Stimulated activated CD4-positive, alpha-beta T cell treated with anti-CD3 and anti-CD28 coated beads, Interleukin-12 subunit alpha, Interleukin-12 subunit beta, amount 100 ng/mL, for 4 hours (primary cell): ENCODE results near the gene DDR2.

Experiments
- DNase-seq: peaks from one replicate; pipeline ENCODE4 v3.0.0-alpha.2; 2020

The DDR2 gene

DNA sequence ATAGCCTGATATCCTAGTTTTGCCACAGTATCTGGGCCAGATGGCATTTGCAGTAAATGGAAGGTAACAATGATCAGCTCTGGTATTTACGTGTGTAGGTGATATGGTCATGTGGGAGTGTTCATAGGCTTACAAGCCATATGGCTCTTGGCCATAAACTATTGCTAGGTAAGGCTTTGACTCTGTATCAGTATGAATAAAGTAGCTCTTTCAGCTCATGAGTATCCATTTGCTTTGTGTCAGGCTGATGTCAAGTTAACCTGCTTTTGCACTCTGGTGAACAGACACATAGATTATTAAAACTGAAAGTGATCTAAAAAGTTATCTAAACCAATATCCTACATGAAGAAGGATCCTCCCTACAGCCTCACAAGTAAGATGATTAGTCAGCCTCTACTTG, 69.0 kb downstream of the DDR2 start:
- DNase-seq = no peak

DNA sequence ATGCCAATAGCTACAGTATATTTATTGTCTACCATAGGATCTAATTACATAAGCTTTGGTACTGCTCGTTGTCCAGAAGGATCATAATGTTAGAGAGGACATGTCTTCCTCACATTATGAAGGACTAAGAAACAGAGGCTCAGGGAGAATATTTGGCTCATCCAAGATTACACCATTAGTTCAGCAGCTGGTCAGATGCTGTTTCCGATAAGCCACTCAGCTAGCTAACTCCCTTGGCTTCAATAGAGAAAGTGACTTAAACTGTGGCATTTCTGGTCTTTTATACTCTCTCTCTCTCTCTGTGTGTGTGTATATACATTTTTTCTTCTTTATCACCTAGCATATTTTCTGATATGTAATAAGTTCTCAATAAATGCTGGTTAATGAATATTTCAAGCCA, 70.4 kb downstream of the DDR2 start:
- DNase-seq = no peak

DNA sequence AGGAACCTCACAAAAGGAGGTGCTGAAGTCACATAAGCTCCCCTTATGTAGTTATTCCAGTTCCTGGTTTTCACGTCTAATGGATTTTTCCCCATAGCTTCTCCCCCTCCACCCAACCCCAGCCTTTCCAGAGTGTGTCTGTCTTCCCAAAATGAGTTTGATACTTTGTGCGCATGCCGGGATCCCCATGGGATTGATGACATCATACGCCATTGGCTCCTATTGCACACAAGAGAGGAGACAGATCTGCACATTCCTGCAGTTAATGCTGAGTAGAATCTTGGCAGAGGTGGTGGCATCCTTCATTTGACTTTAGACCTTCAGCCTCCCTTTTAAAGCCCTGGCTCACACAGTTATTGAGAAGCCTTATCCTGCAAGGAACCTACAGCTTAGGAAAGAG, 71.4 kb downstream of the DDR2 start:
- no peak for DNase-seq

DNA sequence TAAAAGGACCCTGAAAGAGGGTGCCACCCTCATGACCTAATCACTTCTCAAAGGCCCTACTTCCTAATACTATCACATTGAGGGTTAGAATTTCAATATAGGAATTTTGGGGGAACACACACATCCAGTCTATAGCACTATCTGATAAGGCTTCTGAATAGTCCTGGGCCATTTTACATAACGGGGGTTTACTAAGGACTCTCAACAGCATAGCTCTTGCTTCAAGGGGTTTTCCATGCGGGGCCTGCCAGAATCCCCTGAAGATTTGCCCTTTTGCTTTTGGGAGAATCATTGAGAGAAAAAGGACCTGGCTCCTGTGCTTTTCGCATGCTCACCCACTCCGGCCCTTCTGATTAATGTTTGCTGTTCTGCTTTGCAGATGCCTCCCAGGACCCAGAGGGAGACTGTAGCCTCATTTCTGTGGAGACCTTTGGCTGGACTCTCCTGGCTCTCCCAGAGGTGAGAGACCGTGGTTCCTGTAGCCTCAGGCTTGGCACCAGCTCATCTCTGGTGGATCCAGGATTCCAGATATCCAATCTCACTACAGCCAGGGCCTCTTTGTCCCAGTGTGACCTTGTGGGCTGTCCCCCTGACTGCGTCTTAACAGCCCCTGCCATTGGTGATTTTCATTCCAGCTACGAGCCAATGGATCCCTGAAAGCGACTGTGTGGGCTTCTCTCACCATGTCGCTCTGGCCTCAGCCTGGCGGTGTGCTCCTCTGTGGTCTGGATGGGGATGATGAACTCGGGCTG, 72.6 kb downstream of the DDR2 start:
- DNase-seq = no peak

GRCh38 chr1:162706003-162706402, 73.7 kb downstream of the DDR2 start:
- no peak for DNase-seq

DNA sequence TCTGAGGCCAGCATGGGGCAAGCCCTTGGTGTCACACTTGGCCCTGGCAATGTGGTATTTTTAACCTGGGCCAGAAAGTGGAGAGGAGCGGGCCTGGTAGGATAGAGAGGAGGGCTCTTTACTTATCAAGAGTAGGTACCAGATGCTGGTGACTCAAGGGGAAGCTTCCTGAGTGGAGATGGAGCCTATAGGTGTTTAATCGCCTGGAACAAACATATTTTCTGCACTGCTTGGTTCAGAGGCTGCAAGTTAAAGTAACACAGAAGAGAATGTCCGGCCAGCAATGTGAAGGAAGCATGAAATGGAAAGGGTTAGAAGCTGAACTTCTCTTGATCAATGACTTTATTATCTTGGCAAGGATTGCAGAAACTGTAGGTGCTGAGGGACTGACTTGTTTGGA, 74.3 kb downstream of the DDR2 start:
- no peak for DNase-seq

DNA sequence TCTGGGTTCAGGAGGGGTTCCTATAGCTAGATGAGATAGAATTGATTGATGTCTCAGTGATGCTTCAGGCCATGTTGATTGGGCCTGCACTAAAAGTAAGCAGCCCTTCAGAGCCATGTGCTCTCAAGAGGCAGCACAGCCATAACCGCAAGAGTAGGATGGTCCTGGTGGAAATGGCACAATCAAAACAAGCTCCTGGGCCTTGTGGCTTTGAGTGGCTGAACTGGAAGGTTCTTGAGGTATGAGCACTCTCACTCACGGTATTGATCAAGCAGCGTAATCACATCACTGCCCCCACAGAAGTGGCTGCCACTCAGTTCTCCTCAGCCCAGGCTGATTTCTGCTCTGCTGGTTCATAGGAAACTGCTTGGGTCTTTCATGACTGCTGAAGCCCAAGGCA, 76.0 kb downstream of the DDR2 start:
- no peak for DNase-seq

DNA sequence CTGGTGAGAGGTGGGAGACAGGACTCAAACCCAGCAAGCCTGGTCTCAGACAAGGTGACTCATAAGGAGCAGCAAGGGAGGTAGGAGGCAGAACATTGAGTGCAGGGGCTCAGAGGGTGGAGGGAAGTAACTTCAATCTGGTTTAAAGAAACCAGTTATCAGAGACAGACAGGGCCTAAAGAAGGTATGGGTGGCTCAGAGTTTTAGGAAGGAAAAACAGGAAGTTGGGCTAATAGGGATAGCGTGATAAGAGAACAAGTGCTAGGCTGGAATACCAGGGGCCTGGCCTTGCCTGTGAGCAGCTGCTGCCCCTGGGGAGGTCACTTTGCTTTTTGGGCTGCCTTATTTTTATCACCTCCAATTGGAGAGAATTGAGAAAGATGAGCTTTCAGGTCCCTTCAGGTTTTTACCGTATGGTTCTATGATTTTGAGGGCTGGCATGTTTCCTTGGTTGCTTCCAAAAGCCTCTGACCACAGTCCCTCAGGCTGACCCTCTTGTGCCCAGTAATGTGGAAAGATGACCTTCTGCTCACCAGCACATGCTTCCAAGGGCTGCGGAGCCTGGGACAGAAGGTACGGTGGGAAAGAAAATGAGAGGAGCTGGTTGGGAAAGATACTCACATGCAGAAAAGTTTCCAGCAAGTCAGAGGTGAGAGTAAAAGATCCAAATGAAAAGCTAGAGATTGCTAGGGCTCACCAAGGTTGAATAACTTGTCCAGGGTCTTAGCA, 77.0 kb downstream of the DDR2 start:
- DNase-seq = no peak

GRCh38 chr1:162709870-162710269, 77.6 kb downstream of the DDR2 start:
- no peak for DNase-seq

- DNase-seq = no peak
Measured at GRCh38 chr1:162710345-162710744, 78.1 kb downstream of the DDR2 start.

- no peak for DNase-seq
Measured at GRCh38 chr1:162710780-162711465, 78.7 kb downstream of the DDR2 start.

DNA sequence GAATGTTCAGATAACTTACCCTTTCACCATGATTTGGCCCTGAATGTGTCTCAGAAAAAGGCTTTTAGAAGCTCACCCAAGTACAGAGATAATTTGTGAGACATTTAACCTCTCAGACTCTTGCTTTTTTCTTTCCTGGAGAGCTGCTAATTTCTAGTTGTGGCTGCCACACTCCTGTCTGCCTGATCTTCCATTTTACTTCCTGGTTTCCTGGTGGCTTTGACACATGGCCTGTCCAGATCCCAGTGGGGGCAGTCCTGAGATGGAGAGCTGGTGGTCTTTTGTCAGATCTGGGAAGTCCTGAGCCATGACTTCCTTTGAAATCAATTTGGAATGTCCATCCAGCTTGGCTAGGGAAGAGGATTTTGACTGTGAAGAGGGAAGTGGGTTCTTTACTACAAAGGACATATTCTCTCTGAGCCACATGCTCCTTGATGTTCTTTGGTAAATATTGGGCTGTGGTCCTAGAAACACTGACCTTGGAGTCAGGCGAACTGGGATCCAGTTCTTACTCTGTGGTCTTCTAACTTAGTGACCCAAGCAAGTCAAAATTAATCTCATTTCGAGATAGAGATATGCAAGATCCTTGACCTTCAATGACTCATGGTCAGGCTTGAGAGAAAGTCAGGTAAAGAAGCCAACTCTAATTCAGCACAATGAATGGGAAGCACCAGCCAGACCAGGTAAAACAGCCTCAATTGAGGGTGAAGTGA, 80.2 kb downstream of the DDR2 start:
- DNase-seq = no peak

DNA sequence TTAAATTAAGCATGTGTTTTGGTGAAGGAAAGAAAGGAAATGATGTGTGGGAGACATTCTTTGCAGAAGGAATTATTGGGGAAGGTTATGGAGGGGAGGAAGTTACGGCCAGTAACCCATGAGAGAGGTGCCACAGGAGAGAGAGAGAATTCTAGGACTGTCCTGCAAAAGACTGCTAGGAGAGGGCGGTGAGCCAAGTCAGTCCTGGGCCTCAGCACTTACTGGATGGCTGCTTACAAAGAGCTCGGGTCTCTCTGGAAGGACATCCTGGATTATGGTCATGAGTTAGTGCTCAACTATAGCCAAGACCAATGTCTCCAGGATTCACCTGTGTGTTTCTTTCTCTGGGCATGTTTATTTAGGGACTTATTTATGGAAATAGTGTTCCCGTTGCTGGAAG, 83.9 kb downstream of the DDR2 start:
- no peak for DNase-seq

DNA sequence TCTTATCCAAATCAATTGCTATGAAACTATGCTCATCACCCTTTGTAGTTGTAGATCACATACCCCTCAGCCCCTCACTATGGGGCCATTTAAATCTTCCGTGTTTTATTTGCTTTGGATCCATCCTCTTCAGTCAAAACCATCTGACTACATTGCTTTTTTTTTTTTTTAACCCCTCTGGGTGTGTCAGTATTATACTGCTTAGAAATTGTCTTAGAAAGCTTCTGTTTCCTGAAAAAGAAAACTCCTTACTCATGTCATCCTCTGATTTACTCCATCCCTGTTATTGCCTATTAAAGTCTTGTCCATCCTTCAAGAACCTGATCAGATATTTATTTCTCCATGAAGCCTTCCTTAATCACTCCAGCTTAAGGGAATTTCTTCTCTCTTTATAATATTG, 84.3 kb downstream of the DDR2 start:
- DNase-seq = no peak

- no peak for DNase-seq
Measured at GRCh38 chr1:162717548-162718184, 85.4 kb downstream of the DDR2 start.

GRCh38 chr1:162719678-162720077, 87.4 kb downstream of the DDR2 start:
- no peak for DNase-seq

- DNase-seq = no peak
Measured at GRCh38 chr1:162720996-162721395, 88.7 kb downstream of the DDR2 start.

DNA sequence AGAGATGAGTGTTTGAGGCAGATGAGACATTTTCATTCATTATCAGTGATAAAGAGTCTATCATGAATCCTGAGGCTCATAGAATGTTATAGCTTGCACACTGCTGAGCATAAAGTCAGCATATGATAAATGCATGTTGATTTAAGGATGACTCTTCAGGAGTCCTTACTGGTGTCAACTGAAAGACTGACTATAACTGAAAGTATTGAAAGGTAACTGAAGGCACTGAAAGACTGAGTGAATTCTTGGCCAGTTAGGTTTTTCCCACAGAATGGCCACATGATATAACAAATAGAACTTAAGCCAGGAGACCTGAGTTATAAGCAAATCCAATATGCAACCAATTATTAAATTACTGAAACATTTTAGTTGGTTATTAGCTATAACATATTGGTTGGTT, 89.2 kb downstream of the DDR2 start:
- DNase-seq = no peak

GRCh38 chr1:162722036-162722435, 89.8 kb downstream of the DDR2 start:
- DNase-seq = no peak

DNA sequence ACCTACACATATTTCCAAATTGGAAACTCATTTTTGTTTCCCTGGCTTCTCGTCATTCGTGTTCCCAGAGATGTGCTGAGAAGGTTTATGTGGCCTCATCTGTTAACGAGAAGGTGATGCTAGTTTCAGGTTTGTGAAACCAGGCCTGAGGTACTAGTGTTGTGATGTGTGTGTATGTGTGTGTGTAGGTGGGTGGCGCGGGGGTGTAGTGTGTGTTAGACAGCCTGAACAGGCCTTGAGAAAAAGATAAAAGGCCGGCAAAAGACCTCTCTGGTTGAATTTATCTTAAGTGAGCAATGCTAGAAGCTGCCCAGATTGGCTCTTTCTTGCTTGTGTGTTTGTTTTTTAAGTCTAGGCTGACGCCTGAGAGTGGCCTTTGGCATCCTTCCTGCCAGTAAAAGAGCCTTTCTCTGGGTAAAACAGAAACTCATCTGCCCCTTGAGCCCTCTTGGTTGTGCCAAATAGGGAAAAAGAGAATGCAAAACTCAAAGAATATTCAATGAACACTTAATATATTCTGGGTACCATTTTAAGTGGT, 92.4 kb downstream of the DDR2 start:
- DNase-seq = no peak

GRCh38 chr1:162725301-162725837, 93.1 kb downstream of the DDR2 start:
- no peak for DNase-seq

GRCh38 chr1:162726555-162726954, 94.3 kb downstream of the DDR2 start:
- DNase-seq = no peak
